Left renal pelvis (tissue), 4 donors: Measurements from ENCODE around the gene ARL11. TPM values are rescaled to one million over a fixed set of nuclear protein-coding genes. Genes with fewer than 3 reads are reported as not detected.
A peak's percentile ranks its signal among the peaks of the same experiment; 100 is the strongest.

Experiments
- DNase-seq, 4 donors: peaks; one replicate each; pipeline ENCODE4 v3.0.0-alpha.2; 2013; ENCODE audit warnings: low read depth in 4 of 4, low spot score in 3 of 4
- polyA plus RNA-seq, 4 donors: library from polyadenylated mRNA; unstranded; fragments of 120-200 nt; gene quantifications; one replicate each; pipeline ENCODE4 v1.2.1, GENCODE V29; 2013; ENCODE audit not compliant: insufficient read length in 4 of 4

ARL11 gene
- polyA plus RNA-seq, 4 donors = 0.27 to 0.46 (median 0.37) TPM

- no peak for DNase-seq
These were observed 14.8 kb downstream of the ARL11 start for GRCh38 chr13:49643035-49643646.

GRCh38 chr13:49645451-49645850, 17.1 kb downstream of the ARL11 start:
- DNase-seq = no peak

- no peak for DNase-seq
These were observed 18.4 kb downstream of the ARL11 start for GRCh38 chr13:49646688-49647087.

- no peak for DNase-seq
These were observed 21.1 kb downstream of the ARL11 start for GRCh38 chr13:49649244-49649962.

- no peak for DNase-seq
These were observed 21.6 kb downstream of the ARL11 start for GRCh38 chr13:49649963-49650312.

GRCh38 chr13:49651570-49652354, 23.5 kb downstream of the ARL11 start:
- no peak for DNase-seq

- no peak for DNase-seq
These were observed 24.3 kb downstream of the ARL11 start for GRCh38 chr13:49652355-49653305.

- DNase-seq = no peak
These were observed 25.2 kb downstream of the ARL11 start for GRCh38 chr13:49653478-49653877.

GRCh38 chr13:49654011-49654410, 25.7 kb downstream of the ARL11 start:
- no peak for DNase-seq

- no peak for DNase-seq
These were observed 27.6 kb downstream of the ARL11 start for GRCh38 chr13:49655906-49656305.

- no peak for DNase-seq
These were observed 28.9 kb downstream of the ARL11 start for GRCh38 chr13:49657241-49657641.

GRCh38 chr13:49664606-49665005, 36.3 kb downstream of the ARL11 start:
- no peak for DNase-seq

- DNase-seq = no peak
These were observed 39.5 kb downstream of the ARL11 start for GRCh38 chr13:49667773-49668172.

GRCh38 chr13:49669735-49670309, 41.5 kb downstream of the ARL11 start:
- peak in 1 of 4 donors; percentile 45 for DNase-seq

- DNase-seq = no peak
These were observed 42.5 kb downstream of the ARL11 start for GRCh38 chr13:49670828-49671227.

- no peak for DNase-seq
These were observed 48.4 kb downstream of the ARL11 start for GRCh38 chr13:49676581-49677298.

- no peak for DNase-seq
These were observed 50.0 kb downstream of the ARL11 start for GRCh38 chr13:49678191-49678914.

- DNase-seq = no peak
These were observed 50.9 kb downstream of the ARL11 start for GRCh38 chr13:49679246-49679645.

GRCh38 chr13:49681842-49682435, 53.6 kb downstream of the ARL11 start:
- no peak for DNase-seq
